Calu3 (cell line): ENCODE measurements around the gene DLL4. TPM values are rescaled to one million over a fixed set of nuclear protein-coding genes. Genes with fewer than 3 reads are reported as not detected.

Experiments used
- BruUV-seq: library from RNA; stranded (reverse); fragments of 400-500 nt; replicated peaks from 2 replicates; lab custom pipeline; 2021; lab: Mats Ljungman, UMichigan
- CTCF ChIA-PET: fragments of 300-600 bp; sonication (Branson Sonifier 250); formaldehyde crosslinking; loops from one replicate; lab custom pipeline; 2022; ENCODE audit warnings: antibody characterized with exemption; lab: Charles Lee
- DNase-seq: peaks from one replicate; pipeline ENCODE4 v3.0.0; 2022
- H3K27ac Mint-ChIP-seq: one replicate; pipeline ENCODE4 v1.8.0; 2022; ENCODE audit warnings: mixed read lengths; ENCODE audit not compliant: unreplicated experiment
- H3K27me3 Mint-ChIP-seq: one replicate; pipeline ENCODE4 v1.8.0; 2022; ENCODE audit warnings: mixed read lengths; ENCODE audit not compliant: unreplicated experiment
- H3K36me3 Mint-ChIP-seq: one replicate; pipeline ENCODE4 v1.8.0; 2022; ENCODE audit warnings: mild to moderate bottlenecking, moderate library complexity, mixed read lengths; ENCODE audit not compliant: insufficient read depth, unreplicated experiment
- H3K4me1 Mint-ChIP-seq: one replicate; pipeline ENCODE4 v1.8.0; 2022; ENCODE audit warnings: mild to moderate bottlenecking, low read depth, mixed read lengths; ENCODE audit not compliant: unreplicated experiment
- H3K4me3 Mint-ChIP-seq: one replicate; pipeline ENCODE4 v1.8.0; 2022; ENCODE audit warnings: mild to moderate bottlenecking, low read depth, moderate library complexity, mixed read lengths; ENCODE audit not compliant: unreplicated experiment
- H3K9me3 Mint-ChIP-seq: one replicate; pipeline ENCODE4 v1.8.0; 2022; ENCODE audit warnings: low read depth, mixed read lengths; ENCODE audit not compliant: unreplicated experiment
- CTCF ChIP-seq: fragments of 200-600 bp; IDR thresholded peaks from one replicate; pipeline ENCODE4 v1.8.0; 2022; ENCODE audit warnings: antibody characterized with exemption; ENCODE audit not compliant: unreplicated experiment
- intact Hi-C: fragments of 100-400 bp; cut with micrococcal nuclease; formaldehyde crosslinking; loops from one replicate; pipeline ENCODE4 v1.10.0; 2022; ENCODE audit not compliant: unreplicated experiment
- total RNA-seq: library from RNA; stranded (reverse); gene quantifications from 2 replicates; pipeline ENCODE4 v1.2.3, GENCODE V29; 2022

DLL4 gene
- total RNA-seq, 1 experiment from 2014 or later, result not detected

- Mint-ChIP-seq H3K4me3 (no peak overlapping the region), H3K36me3 (peaks cover 7% of the 10 kb centered on the region), H3K27me3 (no peaks in the 10 kb centered on the region), H3K4me1 (peaks cover 6% of the 10 kb centered on the region), H3K27ac (no peak overlapping the region), H3K9me3 (no peaks in the 10 kb centered on the region)
- BruUV-seq, result no TSS peak
- intact Hi-C loops, result loop anchor here (10.0 kb wide), 1 partner anchor 58 kb away; no protein-coding TSS in a partner anchor
- no peak for TF ChIP-seq CTCF
- CTCF ChIA-PET, result no interaction called here
- no peak for DNase-seq
Observed at GRCh38 chr15:40963201-40963600, 34.1 kb downstream of the DLL4 start.

- intact Hi-C loops, result loop anchor here (10.0 kb wide), 1 partner anchor 59 kb away; no protein-coding TSS in a partner anchor
- BruUV-seq, result no TSS peak
- Mint-ChIP-seq H3K36me3 (peaks cover 1% of the 10 kb centered on the region), H3K4me3 (no peak overlapping the region), H3K4me1 (peaks cover 6% of the 10 kb centered on the region), H3K27ac (no peak overlapping the region), H3K9me3 (no peaks in the 10 kb centered on the region), H3K27me3 (no peaks in the 10 kb centered on the region)
- CTCF ChIA-PET, result no interaction called here
- DNase-seq, result no peak
- TF ChIP-seq CTCF, result no peak
Observed at GRCh38 chr15:40964006-40964405, 34.9 kb downstream of the DLL4 start.

GRCh38 chr15:40964634-40965033, 35.5 kb downstream of the DLL4 start:
- no peak for TF ChIP-seq CTCF
- no peaks in the 10 kb centered on the region for H3K36me3 Mint-ChIP-seq
- no TSS peak for BruUV-seq
- no peak overlapping the region for H3K4me3 Mint-ChIP-seq
- H3K9me3 Mint-ChIP-seq, result no peaks in the 10 kb centered on the region
- peaks cover 6% of the 10 kb centered on the region for H3K4me1 Mint-ChIP-seq
- intact Hi-C loops, result loop anchor here (10.0 kb wide), 1 partner anchor 60 kb away; no protein-coding TSS in a partner anchor
- H3K27ac Mint-ChIP-seq, result no peak overlapping the region
- DNase-seq, result no peak
- no peaks in the 10 kb centered on the region for H3K27me3 Mint-ChIP-seq
- CTCF ChIA-PET, result interaction anchor here (0.6 kb wide), 1 partner anchor 285 kb away, joined by 3 read pairs; no protein-coding TSS in a partner anchor

GRCh38 chr15:40968290-40969085, 39.3 kb downstream of the DLL4 start:
- BruUV-seq, result no TSS peak
- no peaks in the 10 kb centered on the region for H3K36me3 Mint-ChIP-seq
- CTCF ChIA-PET, result interaction anchor here (0.6 to 0.7 kb wide), 2 partner anchors 38 to 306 kb away, joined by 4 to 5 read pairs; no protein-coding TSS in a partner anchor

More at GRCh38 chr15:40968290-40969085, 39.3 kb downstream of the DLL4 start:
- no peak for TF ChIP-seq CTCF
- DNase-seq, result no peak
- Mint-ChIP-seq H3K27me3 (no peaks in the 10 kb centered on the region), H3K4me3 (no peak overlapping the region), H3K4me1 (peaks cover 9% of the 10 kb centered on the region), H3K27ac (no peak overlapping the region), H3K9me3 (no peaks in the 10 kb centered on the region)
- intact Hi-C loops, result loop anchor here (10.0 kb wide), 1 partner anchor 64 kb away; no protein-coding TSS in a partner anchor
